ENCODE results near the gene TRIP4.

DNA sequence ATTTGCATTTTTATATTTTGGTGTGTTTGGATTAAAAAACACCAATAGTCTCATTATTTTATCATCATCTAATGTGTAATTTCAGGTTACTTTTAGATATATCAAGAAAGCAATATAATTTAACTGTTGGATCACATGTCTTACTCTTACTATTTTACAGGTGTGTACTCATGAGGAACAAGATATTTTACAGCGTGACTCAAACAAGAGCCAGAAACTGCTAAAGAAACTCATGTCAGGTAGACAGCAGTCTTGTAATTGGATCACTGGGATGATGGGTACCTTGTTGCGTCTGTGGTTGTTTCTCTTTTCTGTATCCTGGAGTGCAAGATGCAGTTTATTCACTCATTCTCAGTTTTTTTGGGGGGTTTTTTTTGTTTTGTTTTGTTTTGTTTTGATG lies 12.9 kb downstream of the TRIP4 start:
- TF ChIP-seq, protein P1, sequence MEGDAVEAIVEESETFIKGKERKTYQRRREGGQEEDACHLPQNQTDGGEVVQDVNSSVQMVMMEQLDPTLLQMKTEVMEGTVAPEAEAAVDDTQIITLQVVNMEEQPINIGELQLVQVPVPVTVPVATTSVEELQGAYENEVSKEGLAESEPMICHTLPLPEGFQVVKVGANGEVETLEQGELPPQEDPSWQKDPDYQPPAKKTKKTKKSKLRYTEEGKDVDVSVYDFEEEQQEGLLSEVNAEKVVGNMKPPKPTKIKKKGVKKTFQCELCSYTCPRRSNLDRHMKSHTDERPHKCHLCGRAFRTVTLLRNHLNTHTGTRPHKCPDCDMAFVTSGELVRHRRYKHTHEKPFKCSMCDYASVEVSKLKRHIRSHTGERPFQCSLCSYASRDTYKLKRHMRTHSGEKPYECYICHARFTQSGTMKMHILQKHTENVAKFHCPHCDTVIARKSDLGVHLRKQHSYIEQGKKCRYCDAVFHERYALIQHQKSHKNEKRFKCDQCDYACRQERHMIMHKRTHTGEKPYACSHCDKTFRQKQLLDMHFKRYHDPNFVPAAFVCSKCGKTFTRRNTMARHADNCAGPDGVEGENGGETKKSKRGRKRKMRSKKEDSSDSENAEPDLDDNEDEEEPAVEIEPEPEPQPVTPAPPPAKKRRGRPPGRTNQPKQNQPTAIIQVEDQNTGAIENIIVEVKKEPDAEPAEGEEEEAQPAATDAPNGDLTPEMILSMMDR (conservative IDR thresholded peaks at IDR 0.05; ENCODE audit: low read length) = no peak
- TF ChIP-seq EZH2phosphoT487 (IDR thresholded peaks at IDR 0.05; ENCODE audit: borderline replicate concordance, low read depth, low read length) = no peak
